Ovary (tissue), 9 donors: ENCODE results near the gene MYRIP. TPM values are rescaled to one million over a fixed set of nuclear protein-coding genes. Genes with fewer than 3 reads are reported as not detected.

Experiments used
- DNase-seq, 5 donors: peaks; one replicate each; pipeline ENCODE4 v3.0.0-alpha.2; 2019 to 2020
- H3K27ac ChIP-seq, 2 donors: fragments of 200-600 bp; one replicate each; pipeline versions ENCODE4 v1.5.1 to v1.8.0; 2019 to 2022
- H3K27me3 ChIP-seq: fragments of 200-600 bp; one replicate; pipeline ENCODE4 v1.8.0; 2022
- H3K36me3 ChIP-seq: fragments of 200-600 bp; sonication (generic); one replicate; pipeline ENCODE4 v1.5.1; 2019
- H3K4me1 ChIP-seq: one replicate; pipeline ENCODE4 v1.8.1; 2013; ENCODE audit warnings: mild to moderate bottlenecking, moderate library complexity; ENCODE audit not compliant: insufficient read depth
- H3K4me3 ChIP-seq: fragments of 200-600 bp; sonication (generic); one replicate; pipeline ENCODE4 v1.5.1; 2017
- H3K9me3 ChIP-seq, 2 donors: fragments of 200-600 bp in 1 of 2; sonication (generic) in 1 of 2; one replicate each; pipeline versions ENCODE4 v1.5.1 to v1.8.1; 2013 to 2019; ENCODE audit warnings: mild to moderate bottlenecking in 1 of 2, moderate library complexity in 1 of 2
- EP300 ChIP-seq: sonication (generic); formaldehyde crosslinking; IDR thresholded peaks from one replicate; pipeline ENCODE4 v1.6.1; 2017; ENCODE audit warnings: antibody characterized with exemption
- POLR2A ChIP-seq: fragments of 450-650 bp; IDR thresholded peaks from one replicate; pipeline ENCODE4 v1.6.1; 2017; ENCODE audit warnings: antibody characterized with exemption, mild to moderate bottlenecking, moderate library complexity
- WGBS, 3 donors: extraction: QIAGEN DNeasy Blood & Tissue Kit in 1 of 3; methylation state at CpG; one replicate each; pipeline versions ENCODE4 v1.1.5 to v1.1.7; 2013 to 2017; 5-methylcytosine and 5-hydroxymethylcytosine counted together
- intact Hi-C, 4 donors: fragments of 100-400 bp; cut with DNase I; formaldehyde crosslinking; loops; one replicate each; pipeline versions ENCODE4 v1.11.0 to v1.15.1; 2022 to 2023
- polyA plus RNA-seq, 2 donors: library from polyadenylated mRNA; stranded (reverse); fragments of 200-250 nt in 1 of 2; fragments of 350-450 nt in 1 of 2; fragmentation: Illumina TruSeq in 1 of 2; extraction: RNeasy Lipid Tissue Mini Kit (QIAGEN cat#74804) in 1 of 2; gene quantifications; one replicate each; pipeline ENCODE4 v1.2.3, GENCODE V29; 2013 to 2014
- total RNA-seq, 7 donors: library from RNA; depleted of rRNA in 2 of 7; stranded (reverse); fragments of >200 nt in 2 of 7; fragmentation: NEBNext Ultra II Directional in 3 of 7; extraction: Animal tissue kit (Norgen Biotek cat#: 25700) in 3 of 7; gene quantifications; one replicate each; pipeline versions ENCODE4 v1.1.0 to v1.2.4, GENCODE V29; 2016 to 2023
- TF ChIP-seq, protein P1 (sequence below), 3 donors: fragments of 450-650 bp in 2 of 3; fragments of 200-600 bp in 1 of 3; IDR thresholded peaks; one replicate each; pipeline versions ENCODE4 v1.5.1 to v1.8.0; 2016 to 2022; ENCODE audit warnings: antibody characterized with exemption in 3 of 3, mild to moderate bottlenecking in 1 of 3
- donor health status: DM: no; HTN: no; CAD: no; lungs with moderate emphysema.
- donor health status: DM: no; HTN: no; CAD: no.
- donor health status: Bipolar disorder and iron deficiency.
- donor health status: DM: yes; HTN: yes; CAD: no.
- donor health status: DM: no; HTN: no; CAD: no.
- donor health status: DM: yes; HTN: yes; CAD: no.

MYRIP gene
- total and polyA plus RNA-seq, 9 donors, result 2.8 to 8.4 (median 4.5) TPM

GRCh38 chr3:40148827-40149226, 339.4 kb downstream of the MYRIP start:
- Histone ChIP-seq H3K27me3 (no peaks in the 10 kb centered on the region), H3K27ac (no peak overlapping the region), H3K4me3 (no peak overlapping the region), H3K36me3 (no peaks in the 10 kb centered on the region), H3K4me1 (no peaks in the 10 kb centered on the region), H3K9me3 (no peaks in the 10 kb centered on the region)
- TF ChIP-seq EP300, result no peak
- TF ChIP-seq POLR2A, result no peak
- TF ChIP-seq, protein P1, sequence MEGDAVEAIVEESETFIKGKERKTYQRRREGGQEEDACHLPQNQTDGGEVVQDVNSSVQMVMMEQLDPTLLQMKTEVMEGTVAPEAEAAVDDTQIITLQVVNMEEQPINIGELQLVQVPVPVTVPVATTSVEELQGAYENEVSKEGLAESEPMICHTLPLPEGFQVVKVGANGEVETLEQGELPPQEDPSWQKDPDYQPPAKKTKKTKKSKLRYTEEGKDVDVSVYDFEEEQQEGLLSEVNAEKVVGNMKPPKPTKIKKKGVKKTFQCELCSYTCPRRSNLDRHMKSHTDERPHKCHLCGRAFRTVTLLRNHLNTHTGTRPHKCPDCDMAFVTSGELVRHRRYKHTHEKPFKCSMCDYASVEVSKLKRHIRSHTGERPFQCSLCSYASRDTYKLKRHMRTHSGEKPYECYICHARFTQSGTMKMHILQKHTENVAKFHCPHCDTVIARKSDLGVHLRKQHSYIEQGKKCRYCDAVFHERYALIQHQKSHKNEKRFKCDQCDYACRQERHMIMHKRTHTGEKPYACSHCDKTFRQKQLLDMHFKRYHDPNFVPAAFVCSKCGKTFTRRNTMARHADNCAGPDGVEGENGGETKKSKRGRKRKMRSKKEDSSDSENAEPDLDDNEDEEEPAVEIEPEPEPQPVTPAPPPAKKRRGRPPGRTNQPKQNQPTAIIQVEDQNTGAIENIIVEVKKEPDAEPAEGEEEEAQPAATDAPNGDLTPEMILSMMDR (IDR thresholded peaks at IDR 0.05), result no peak
- 51 to 61% (median 52%) methylated on average over 2 of the region's 2 CpGs for WGBS, 3 donors
- intact Hi-C loops, result no loop called here
- no peak for DNase-seq

DNA sequence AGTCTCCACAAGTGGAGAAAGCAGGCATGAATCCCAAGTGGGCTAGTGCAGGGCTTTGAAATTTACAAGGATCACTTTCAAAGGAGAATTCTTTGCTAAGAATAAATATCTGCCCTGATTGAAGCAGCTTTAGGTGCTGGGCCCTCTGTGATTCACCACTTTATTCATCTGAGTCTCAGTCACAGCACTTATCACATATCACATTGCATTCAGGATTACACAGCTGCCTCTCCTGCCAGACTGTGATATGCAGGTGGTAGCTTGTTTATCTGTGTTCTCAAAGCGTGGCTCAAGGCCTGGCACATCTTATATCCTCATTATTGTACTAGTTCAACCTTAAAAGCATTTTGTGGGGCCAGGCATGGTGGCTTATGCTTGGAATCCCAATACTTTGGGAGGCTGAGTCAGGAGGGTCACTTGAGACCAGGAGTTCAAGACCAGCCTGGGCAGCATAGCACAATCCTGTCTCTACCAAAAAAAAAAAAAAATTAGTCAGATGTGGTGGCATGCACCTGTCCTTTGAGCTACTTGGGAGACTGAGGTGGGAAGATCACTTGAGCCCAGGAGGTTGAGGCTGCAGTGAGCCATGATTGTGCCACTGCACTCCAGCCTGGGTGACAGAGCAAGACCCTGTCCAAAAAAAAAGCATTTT, 343.2 kb downstream of the MYRIP start:
- intact Hi-C loops, result no loop called here
- Histone ChIP-seq H3K4me1 (no peaks in the 10 kb centered on the region), H3K27me3 (no peaks in the 10 kb centered on the region), H3K9me3 (no peaks in the 10 kb centered on the region), H3K4me3 (no peak overlapping the region), H3K36me3 (no peaks in the 10 kb centered on the region), H3K27ac (no peak overlapping the region)
- DNase-seq, result no peak
- no peak for TF ChIP-seq POLR2A
- TF ChIP-seq, protein P1 (IDR thresholded peaks at IDR 0.05), result no peak
- no peak for TF ChIP-seq EP300
- 40 to 74% (median 63%) methylated on average over 1 of the region's 1 CpG for WGBS, 3 donors

DNA sequence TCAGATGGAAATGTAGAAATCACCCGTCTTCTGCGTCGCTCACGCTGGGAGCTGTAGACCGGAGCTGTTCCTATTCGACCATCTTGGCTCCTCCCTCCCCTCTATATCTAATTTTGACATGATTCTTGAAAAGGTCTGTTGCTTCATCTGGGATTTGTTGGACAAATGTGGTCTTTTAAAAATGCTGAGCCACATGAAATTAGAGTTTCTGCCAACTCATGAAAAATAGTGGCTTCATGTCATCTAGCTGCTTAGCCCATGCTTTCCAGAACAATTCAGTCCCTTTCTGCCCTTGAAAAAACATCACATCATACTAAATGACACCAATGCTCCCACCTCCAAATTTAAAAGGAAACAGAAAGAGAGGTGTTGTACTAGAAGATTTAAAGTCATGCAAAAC, 351.5 kb downstream of the MYRIP start:
- 95 to 98% (median 98%) methylated on average over 6 of the region's 6 CpGs for whole genome bisulfite sequencing, 3 donors
- no peak for DNase-seq
- Histone ChIP-seq H3K4me3 (no peak overlapping the region), H3K9me3 (no peaks in the 10 kb centered on the region), H3K4me1 (no peaks in the 10 kb centered on the region), H3K27ac (no peak overlapping the region), H3K27me3 (no peaks in the 10 kb centered on the region), H3K36me3 (no peaks in the 10 kb centered on the region)
- intact Hi-C loops, result no loop called here
- TF ChIP-seq POLR2A (no peak), EP300 (no peak)
- TF ChIP-seq, protein P1 (IDR thresholded peaks at IDR 0.05), result no peak

GRCh38 chr3:40162616-40163015, 353.2 kb downstream of the MYRIP start:
- Histone ChIP-seq H3K4me1 (no peaks in the 10 kb centered on the region), H3K9me3 (no peaks in the 10 kb centered on the region), H3K27ac (no peak overlapping the region), H3K36me3 (no peaks in the 10 kb centered on the region), H3K27me3 (no peaks in the 10 kb centered on the region), H3K4me3 (no peak overlapping the region)
- TF ChIP-seq EP300 (no peak), POLR2A (no peak)
- TF ChIP-seq, protein P1 (IDR thresholded peaks at IDR 0.05), result no peak
- intact Hi-C loops, result no loop called here
- DNase-seq, result no peak
